GM19468 (cell line): Measurements from ENCODE around the gene COMMD2.
A peak's percentile ranks its signal among the peaks of the same experiment; 100 is the strongest.

Experiments
- ATAC-seq: cut with Tn5 transposase; IDR thresholded peaks from one replicate; pipeline ENCODE4 v1.9.1; 2021; ENCODE audit warnings: mild to moderate bottlenecking, moderate library complexity, moderate number of reproducible peaks; ENCODE audit not compliant: unreplicated experiment; ENCODE audit errors: extremely low read depth

COMMD2 gene

DNA sequence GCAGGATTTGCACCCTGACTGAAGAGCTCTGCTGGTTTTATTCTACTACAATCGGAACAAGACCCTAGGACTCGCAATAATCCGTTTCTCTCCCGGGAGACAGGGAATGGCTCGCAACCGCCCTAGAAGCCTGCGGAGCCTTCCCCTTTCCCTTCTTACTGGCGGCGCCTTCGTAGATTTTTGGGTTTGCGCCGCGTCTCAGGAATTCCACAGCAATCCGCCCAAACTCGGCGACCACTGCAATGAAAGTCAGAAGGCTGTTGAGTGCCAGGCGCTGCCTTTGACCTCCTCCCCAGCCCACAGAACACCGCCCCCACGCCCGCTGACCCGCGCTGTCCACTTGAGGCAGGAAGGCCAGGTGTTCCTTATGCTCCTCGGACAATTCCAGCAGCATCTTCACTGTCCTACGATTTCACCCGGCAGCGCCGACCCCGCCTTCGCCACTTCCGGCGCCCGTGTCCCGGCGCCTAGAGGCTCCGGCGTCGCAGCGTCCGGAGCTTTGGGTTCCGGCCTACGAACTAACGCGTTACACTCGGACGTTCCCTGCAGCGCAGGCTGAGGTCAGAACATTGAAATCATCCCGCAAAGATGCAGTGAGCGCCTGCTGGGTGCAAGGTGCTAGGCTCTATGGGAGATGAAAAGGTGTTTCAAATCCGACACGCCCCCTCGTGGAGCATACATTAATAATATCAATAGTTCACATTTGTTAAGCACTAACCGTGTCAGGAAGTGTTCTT lies at the start of gene COMMD2:
TSS of gene COMMD2 (minus strand) at position 439 of the 737 bp plus-strand sequence. CDS start at position 394, 45 bp downstream.
- peak; percentile 99 for ATAC-seq

DNA sequence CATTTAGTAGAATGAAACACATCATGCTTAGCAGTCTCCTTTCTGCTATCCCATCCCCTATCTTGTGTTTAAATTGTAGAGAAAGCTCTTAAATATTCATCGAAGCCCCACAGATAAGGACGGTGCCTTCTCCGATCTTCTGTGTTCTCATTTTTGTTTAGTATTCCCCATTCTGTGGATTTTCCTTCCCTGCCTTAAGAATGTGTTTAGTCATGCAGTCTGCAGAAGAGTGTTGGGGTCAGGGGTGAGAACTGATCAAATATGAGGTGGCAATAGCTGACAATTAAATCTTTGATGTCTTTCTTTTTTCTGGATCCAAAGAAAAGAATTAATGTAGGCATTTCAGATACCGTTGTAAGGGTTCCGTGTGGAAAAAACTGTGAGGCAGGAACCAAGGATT lies 49.4 kb upstream of the COMMD2 start:
- ATAC-seq = no peak

DNA sequence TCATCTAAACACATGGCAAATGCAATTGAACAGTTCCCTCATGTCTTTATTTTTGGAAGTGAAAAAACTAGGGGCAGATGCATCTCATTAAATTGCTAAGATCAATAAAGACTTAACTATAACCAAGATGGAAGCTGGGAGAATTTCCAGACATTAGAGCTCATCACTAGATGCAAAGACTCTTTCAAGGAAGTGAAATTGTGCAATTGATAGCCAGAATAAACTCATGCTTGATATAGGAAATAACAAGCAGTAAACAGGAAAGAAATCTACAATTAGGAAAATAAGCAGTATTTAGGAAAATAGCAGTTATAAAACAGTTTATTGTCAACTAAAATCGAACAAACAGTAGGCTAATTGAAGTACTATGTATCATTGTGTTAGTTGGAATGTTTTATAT lies 48.9 kb upstream of the COMMD2 start:
- no peak for ATAC-seq

DNA sequence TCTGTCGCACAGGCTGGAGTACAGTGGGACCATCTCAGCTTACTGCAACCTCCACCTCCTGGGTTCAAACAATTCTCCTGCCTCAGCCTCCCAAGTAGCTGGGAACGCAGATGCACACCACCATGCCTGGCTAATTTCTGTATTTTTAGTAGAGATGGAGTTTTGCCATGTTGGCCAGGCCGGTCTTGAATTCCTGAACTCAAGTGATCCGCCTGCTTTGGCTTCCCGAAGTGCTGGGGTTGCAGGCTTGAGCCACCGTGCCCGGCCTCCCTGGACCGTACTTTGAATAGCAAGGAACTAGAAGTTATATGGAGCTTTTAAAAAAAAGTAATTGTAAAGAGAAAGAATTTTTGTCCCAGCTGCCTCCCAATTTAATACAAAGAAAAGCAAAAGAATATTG lies 48.4 kb upstream of the COMMD2 start:
- ATAC-seq = no peak

DNA sequence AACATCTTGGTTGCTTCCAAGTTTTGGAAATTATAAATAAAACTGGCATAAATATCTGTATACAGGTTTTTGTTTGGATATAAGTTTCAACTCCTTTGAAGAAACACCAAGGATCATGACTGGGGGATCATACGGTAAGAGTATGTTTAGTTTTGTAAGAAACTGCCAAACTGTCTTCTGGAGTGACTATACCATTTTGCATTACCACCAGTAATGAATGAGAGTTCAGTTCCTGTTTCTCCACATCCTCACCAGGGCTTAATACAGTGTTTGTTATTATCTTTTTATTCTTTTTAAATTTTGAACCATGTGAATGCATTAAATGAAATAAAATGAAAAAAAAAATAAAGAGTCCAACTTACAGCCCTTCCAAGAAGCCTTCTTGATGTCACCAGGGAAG lies 43.7 kb upstream of the COMMD2 start:
- no peak for ATAC-seq

DNA sequence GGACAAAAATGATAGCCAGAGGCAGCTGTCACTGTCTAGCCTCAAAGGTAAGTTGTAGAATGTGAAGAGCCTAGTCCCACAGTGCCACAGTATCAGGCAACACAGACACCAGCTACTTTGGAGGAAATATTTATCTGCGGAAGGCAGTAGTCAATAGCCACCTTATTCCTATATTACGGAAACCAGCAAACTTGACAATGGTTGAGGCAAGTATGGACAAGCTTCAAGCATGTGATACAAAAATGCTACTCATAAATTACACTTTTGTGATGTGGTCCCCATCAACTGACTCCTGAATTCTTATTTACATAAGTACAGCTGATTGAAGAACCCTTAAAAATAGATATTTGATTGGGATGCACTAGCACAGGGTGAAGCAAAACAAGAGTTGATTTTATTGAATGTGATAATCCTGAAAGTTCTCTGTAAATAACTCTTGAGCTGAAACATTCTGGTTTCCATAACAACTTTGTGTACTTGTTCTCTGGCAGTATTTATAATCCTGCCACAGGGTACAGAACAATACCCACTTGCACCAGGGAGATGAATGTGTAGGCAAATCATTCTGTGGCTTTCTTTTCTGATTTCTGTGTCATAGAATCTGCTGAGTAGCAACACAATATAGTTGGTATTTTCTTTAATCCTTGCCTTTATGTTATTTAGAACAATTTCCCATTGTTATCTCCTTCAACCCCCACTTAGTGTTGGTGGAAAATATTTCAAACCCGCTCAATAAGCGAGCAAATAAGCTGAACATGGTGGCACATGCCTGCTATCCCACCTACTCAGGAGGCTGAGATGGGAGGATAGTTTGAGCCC lies 40.4 kb upstream of the COMMD2 start, which contains the start of gene ANKUB1:
TSS of gene ANKUB1 (minus strand) at position 103 of the 819 bp plus-strand sequence. CDS start 188 bp downstream, outside the sequence.
- no peak for ATAC-seq

DNA sequence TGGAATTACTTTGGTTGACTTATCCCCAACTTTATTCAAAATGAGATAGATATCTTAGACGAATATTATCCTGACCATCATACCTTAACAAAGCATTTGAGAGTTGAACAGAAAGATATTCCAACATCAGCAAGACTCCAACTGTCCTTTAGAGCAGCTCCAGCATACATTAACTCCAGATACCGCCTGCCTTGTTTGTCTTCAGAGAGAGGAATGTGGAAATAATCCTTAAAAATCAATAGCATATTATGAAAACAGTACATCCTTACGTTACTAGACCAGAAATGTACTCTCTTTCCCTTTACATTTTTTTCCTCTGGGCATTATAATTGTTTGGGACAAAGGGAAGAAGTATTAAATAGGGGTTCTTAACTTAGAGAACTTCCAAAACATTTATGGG lies 38.4 kb upstream of the COMMD2 start:
- no peak for ATAC-seq

DNA sequence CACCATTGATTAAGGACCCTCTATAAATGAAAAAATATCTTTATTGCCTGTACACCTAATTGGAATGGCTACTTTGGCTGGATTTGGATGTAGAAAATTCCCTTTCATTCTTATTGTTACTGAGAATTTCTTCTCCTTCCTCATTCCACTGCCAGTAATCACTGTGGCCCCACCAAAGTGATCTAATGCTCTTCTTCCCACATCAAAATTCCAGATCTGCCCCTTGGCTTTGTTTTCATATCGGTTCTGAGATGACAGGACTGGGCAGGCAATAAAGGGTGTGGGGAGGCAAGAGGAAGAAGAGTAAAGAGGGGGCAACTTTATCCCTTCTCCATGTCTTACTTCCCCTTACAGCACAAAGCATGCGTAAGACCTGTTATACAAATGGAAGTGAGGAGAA lies 38.0 kb upstream of the COMMD2 start:
- no peak for ATAC-seq

DNA sequence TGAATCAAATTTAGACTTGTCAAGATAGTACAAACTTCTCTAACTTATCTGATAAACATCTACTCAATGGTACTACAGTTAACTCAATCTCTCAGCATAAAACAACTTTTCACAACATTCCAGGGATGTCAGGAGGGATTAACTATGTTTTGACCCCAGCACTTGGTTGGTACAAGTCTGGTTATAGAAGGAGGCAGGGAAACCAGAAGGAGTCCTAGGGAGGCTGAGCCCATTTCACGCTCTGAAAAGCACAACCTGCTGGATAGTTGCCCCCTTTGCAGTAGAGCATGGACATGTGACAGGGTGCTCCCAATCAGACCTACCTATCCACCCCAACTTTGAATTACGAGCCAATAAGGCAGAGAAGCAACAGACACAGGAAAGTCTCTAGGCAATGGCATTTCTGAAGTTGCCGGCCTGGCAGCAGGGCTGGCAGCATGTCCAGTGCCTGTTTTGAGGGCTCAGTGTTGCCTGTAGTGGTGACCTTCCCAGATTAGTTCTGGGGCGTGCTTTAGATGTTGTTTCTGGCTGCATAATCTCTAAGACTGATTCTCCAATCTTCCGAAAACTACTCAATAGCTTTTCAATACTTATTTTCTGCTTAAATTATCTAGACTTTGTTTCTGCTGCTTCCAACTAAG lies 31.9 kb upstream of the COMMD2 start:
- ATAC-seq = no peak

DNA sequence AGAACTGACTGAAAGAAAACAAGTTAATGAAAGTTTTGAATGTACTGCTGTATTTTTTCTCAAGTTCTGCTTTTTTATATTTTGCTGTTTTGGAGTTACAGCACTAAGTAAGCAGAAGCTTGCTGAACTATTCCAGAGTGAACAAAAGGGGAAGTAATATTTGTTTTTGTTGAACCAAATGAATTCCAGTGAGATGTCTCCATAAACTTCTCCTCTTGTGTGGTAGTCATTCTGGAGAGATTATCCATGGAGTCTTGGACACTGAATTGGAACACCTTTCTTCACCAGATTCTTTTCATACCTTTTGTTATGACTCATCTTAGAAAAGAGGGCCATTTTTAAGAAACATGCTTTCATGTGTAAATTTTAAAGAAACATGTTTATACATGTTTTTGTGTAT lies 31.3 kb upstream of the COMMD2 start:
- ATAC-seq = no peak

DNA sequence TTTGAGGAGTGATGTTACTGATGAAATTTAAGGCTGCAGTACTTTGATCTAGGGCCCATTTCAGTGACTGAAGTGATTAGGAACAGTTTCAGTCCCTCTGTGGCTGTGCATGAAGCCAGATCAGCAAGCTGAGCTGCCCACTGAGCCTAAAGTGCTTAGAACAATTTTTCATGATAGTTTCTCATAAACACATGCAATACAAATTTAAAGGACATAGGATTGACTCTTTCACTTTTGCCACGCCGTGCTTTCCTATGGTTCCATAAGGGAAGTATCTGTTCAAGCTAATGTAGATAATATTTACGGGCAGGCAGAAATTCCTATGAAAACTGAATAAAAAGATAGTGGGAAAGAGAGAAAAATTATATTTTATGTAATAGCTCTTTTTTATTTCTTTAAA lies 29.5 kb upstream of the COMMD2 start:
- ATAC-seq = no peak

DNA sequence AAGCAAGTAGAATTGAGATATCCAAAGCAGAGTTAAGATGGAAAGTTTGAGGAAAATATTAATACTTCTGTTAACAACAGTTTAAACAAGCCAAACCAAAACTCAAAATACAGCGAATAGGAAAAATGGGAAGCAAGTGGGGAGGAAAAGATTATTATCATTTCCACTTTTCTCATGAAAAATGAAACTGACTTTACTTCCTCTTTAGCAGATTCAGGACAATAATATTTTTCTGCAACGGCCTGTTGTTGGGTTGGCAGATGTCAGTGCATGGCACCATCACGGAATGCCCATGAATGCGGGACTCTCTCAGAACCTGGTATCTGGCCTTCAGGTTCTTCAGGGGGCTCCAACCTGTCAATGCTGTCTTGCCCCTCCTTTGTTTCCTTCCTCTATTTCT lies 28.9 kb upstream of the COMMD2 start:
- ATAC-seq = no peak

DNA sequence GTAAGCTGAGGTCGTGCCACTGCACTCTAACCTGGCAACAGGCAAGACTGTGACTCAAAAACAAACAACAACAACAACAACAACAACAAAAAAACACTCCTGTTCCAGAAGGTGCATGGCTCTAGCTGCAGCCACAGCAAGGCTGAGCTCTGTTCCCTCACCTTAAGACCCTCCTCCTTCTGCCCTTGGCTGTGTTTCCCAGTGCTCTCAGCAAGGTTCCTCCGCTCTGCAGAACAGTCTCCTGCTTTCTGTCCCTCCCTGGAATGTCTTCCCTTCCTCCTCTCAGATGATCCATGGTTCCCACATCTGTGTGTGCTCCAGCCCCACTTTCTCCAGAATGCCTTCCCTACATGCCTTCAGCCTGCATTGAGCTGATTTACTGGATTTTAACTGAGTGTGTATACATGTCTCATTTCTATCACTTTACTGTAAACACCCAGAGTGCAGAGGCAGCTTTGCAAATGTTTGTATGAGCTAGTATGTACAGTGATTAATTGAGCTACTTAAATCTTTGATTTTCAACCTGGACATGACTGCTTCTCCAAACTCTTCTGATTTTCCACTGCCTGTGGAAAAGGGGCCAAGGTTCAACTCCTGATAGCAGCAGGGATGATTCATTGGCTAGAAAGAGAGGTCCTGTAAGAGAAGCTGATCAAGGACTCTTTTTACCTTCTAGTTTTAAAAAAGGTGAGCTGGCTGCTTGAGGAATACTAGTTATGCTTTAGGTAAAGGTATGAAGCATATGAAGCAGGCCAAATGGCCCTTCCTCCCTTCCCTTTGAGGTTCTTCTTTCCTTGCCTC lies 25.3 kb upstream of the COMMD2 start:
- no peak for ATAC-seq

DNA sequence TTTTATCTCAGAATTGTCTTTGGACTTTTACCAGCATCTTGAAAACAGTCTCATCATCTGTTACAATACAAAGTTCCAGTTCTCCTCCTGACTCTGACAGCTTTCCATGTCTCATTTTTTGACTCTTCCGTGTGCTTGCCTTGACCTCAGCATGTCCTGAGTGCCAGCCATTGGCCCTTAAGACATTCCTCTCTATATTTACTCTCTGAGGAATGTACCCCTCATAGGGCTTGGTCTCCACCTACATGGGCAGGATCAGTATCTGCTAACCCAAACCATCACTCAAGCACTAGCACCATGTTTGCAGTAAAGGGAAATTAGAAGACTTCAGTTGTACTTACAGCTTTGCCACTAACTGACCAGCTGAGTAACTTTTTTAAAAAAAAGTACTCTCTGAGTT lies 23.9 kb upstream of the COMMD2 start:
- no peak for ATAC-seq

DNA sequence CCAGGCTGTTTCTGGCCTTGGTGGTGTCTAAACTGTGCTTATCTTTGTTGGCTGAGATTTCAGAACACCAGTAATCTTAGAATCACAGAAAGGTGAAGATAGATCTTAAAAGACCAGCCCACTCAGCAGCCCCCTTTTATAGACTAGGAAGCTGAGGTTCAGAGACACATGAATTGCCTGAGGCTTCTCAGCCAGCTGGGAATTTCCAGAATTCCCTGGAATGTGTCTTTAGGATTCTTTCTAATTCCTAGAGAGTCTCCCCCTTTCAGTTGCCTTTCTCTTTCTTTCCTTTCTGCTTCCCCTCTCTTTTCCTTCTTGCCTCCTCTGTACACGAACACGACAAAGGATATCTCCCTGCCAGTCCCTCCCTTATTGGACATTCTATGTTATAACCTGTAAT lies 20.6 kb upstream of the COMMD2 start:
- ATAC-seq = no peak

DNA sequence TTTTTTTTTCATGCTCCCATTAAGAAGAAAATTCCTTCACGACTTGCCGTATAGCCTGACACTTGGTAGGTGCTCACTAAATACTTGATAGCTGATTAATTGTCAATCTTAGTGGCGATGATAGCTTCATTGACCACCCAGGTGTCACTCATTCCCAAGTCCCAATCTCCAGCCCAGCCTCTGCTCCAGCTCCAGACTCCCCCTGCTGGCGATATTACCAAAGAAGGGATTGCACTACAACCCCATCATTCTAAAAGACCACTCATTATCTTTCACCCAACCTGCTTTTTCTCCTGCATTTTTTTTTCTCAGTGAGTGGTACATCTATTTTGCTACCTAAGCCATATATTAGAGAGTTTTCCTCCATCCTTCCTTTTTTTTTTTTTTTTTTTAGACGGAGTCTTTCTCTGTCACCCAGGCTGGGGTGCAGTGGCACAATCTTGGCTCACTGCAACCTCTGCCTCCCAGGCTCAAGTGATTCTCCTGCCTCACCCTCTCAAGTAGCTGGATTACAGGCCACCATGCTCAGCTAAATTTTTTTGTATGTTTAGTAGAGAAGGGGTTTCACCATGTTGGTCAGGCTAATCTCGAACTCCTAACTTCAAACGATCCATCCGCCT lies 19.5 kb upstream of the COMMD2 start:
- ATAC-seq = peak; percentile 58

DNA sequence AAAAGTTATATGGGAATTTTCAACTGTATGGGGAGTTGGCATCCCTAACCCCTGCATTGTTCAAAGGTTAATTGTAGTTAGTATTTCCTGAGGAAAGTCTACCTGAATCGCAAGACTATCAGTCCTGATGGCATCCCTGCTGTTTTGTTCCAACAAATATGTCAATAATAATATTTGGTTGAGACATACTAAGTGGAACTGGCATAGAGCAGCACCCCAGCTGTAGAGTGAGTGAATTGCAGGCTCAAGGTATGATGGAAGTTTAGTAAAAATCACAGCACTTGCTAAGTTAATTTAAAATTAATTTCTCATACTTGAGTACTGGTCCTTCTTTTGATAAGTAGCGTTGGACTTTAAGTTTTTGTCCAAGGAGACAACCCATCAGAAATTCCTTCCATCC lies 18.0 kb upstream of the COMMD2 start:
- ATAC-seq = no peak

DNA sequence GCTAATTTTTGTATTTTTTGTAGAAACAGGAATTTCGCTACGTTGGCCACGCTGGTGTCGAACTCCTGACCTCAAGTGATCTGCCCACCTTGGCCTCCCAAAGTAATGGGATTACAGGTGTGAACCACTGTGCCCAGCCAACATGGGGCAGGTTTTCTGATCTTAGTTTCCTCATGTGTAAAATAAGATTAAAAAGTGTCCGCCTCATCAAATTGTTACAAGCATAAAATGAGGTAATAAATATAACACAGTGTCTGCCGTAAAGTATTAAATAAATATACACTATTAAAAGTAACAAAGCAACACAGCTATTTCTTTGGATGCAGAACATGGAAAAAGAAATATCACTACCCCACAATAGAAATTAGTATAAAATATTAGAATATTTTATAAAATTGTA lies 16.4 kb upstream of the COMMD2 start:
- no peak for ATAC-seq

DNA sequence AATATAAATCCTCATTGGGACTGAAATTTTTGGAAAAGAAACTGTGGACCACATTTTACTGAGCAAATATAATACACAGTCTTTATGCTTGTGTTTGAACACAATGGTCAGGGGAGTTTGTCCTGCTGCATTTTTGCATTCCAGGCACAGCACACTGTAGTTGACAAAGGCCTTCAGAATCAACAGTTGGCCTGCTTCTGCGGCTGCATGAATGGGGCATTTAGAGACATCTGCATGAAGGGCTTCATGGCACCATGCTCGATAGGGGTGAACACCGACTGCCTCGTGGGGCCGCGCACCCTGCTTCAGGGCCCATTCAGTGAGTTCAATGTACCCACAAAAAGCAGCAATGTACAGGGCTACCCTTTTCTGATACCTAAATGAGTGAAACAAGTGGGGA lies 15.4 kb upstream of the COMMD2 start:
- ATAC-seq = no peak
